ENCODE data around the gene FCSK. TPM values are rescaled to one million over a fixed set of nuclear protein-coding genes. Genes with fewer than 3 reads are reported as not detected.

The FCSK gene
- total RNA-seq, 2 experiments from 2014 or later, result 24.3 to 26.0 TPM

- Mint-ChIP-seq H3K4me3 (no peak overlapping the region), H3K36me3 (no peaks in the 10 kb centered on the region), H3K27ac (no peak overlapping the region), H3K4me1 (no peaks in the 10 kb centered on the region), H3K9me3 (no peaks in the 10 kb centered on the region), H3K27me3 (no peaks in the 10 kb centered on the region)
- POLR2A ChIA-PET, result interaction anchor here (0.6 to 1.0 kb wide), 2 partner anchors 15 to 90 kb away, joined by 3 read pairs; no protein-coding TSS in a partner anchor
- ATAC-seq (ENCODE audit: low read depth) (no peak), DNase-seq (no peak)
These were observed 15.9 kb downstream of the FCSK start for GRCh38 chr16:70470141-70470926.

- Mint-ChIP-seq H3K4me3 (no peak overlapping the region), H3K27ac (no peak overlapping the region), H3K4me1 (no peaks in the 10 kb centered on the region), H3K36me3 (no peaks in the 10 kb centered on the region), H3K27me3 (no peaks in the 10 kb centered on the region), H3K9me3 (no peaks in the 10 kb centered on the region)
- DNase-seq, result no peak
- POLR2A ChIA-PET, result no interaction called here
- no peak for ATAC-seq (ENCODE audit: low read depth)
These were observed 16.5 kb downstream of the FCSK start for GRCh38 chr16:70470927-70471341.

- Mint-ChIP-seq H3K27ac (no peak overlapping the region), H3K9me3 (no peaks in the 10 kb centered on the region), H3K4me1 (peaks cover 9% of the 10 kb centered on the region), H3K4me3 (no peak overlapping the region), H3K36me3 (no peaks in the 10 kb centered on the region), H3K27me3 (no peaks in the 10 kb centered on the region)
- no peak for DNase-seq
- POLR2A ChIA-PET, result interaction anchor here (1.1 kb wide), 1 partner anchor 92 kb away, joined by 3 read pairs; no protein-coding TSS in a partner anchor
- ATAC-seq (ENCODE audit: low read depth), result no peak
These were observed 18.5 kb downstream of the FCSK start for GRCh38 chr16:70472786-70473433.

- DNase-seq (no peak), ATAC-seq (ENCODE audit: low read depth) (no peak)
- H3K27me3 Mint-ChIP-seq, result no peaks in the 10 kb centered on the region
- H3K27ac Mint-ChIP-seq, result no peak overlapping the region
- POLR2A ChIA-PET, result no interaction called here
- H3K4me1 Mint-ChIP-seq, result peaks cover 11% of the 10 kb centered on the region
- H3K9me3 Mint-ChIP-seq, result no peaks in the 10 kb centered on the region
- H3K36me3 Mint-ChIP-seq, result no peaks in the 10 kb centered on the region
- no peak overlapping the region for H3K4me3 Mint-ChIP-seq
These were observed 19.3 kb downstream of the FCSK start for GRCh38 chr16:70473446-70474319.

GRCh38 chr16:70474320-70475053 lies 20.1 kb downstream of the FCSK start:
- Mint-ChIP-seq H3K9me3 (no peaks in the 10 kb centered on the region), H3K27me3 (no peaks in the 10 kb centered on the region), H3K36me3 (no peaks in the 10 kb centered on the region), H3K4me3 (no peak overlapping the region), H3K4me1 (peaks cover 14% of the 10 kb centered on the region), H3K27ac (no peak overlapping the region)
- ATAC-seq (ENCODE audit: low read depth) (no peak), DNase-seq (no peak)
- POLR2A ChIA-PET, result no interaction called here

GRCh38 chr16:70475054-70475871 lies 20.9 kb downstream of the FCSK start:
- Mint-ChIP-seq H3K9me3 (no peaks in the 10 kb centered on the region), H3K27ac (no peak overlapping the region), H3K36me3 (no peaks in the 10 kb centered on the region), H3K27me3 (no peaks in the 10 kb centered on the region), H3K4me1 (peaks cover 14% of the 10 kb centered on the region), H3K4me3 (no peak overlapping the region)
- DNase-seq, result no peak
- POLR2A ChIA-PET, result no interaction called here
- no peak for ATAC-seq (ENCODE audit: low read depth)

- POLR2A ChIA-PET, result interaction anchor here (0.8 kb wide), 1 partner anchor 10 kb away, joined by 3 read pairs; no protein-coding TSS in a partner anchor
- H3K4me3 Mint-ChIP-seq, result no peak overlapping the region
These were observed 22.1 kb downstream of the FCSK start for GRCh38 chr16:70476272-70477020.

GRCh38 chr16:70478169-70478568 lies 23.8 kb downstream of the FCSK start:
- Mint-ChIP-seq H3K4me1 (peaks cover 14% of the 10 kb centered on the region), H3K4me3 (no peak overlapping the region), H3K9me3 (no peaks in the 10 kb centered on the region), H3K27ac (peak overlapping the region; percentile 76), H3K36me3 (peaks cover under 1% of the 10 kb centered on the region), H3K27me3 (no peaks in the 10 kb centered on the region)
- DNase-seq (no peak), ATAC-seq (ENCODE audit: low read depth) (no peak)
- POLR2A ChIA-PET, result interaction anchor here (0.8 to 1.1 kb wide), 2 partner anchors 97 to 99 kb away, joined by 3 read pairs; no protein-coding TSS in a partner anchor

More at GRCh38 chr16:70476272-70477020, 22.1 kb downstream of the FCSK start:
- H3K27me3 Mint-ChIP-seq, result no peaks in the 10 kb centered on the region
- H3K27ac Mint-ChIP-seq, result peak overlapping the region; percentile 79
- peaks cover 14% of the 10 kb centered on the region for H3K4me1 Mint-ChIP-seq
- H3K9me3 Mint-ChIP-seq, result no peaks in the 10 kb centered on the region
- DNase-seq (no peak), ATAC-seq (ENCODE audit: low read depth) (peak; percentile 81)
- H3K36me3 Mint-ChIP-seq, result no peaks in the 10 kb centered on the region

GRCh38 chr16:70478912-70479341 lies 24.5 kb downstream of the FCSK start:
- DNase-seq (no peak), ATAC-seq (ENCODE audit: low read depth) (no peak)
- H3K27me3 Mint-ChIP-seq, result no peaks in the 10 kb centered on the region
- H3K9me3 Mint-ChIP-seq, result no peaks in the 10 kb centered on the region
- peak overlapping the region; percentile 51 for H3K27ac Mint-ChIP-seq
- POLR2A ChIA-PET, result interaction anchor here (1.1 kb wide), 1 partner anchor 99 kb away, joined by 3 read pairs; no protein-coding TSS in a partner anchor
- H3K4me3 Mint-ChIP-seq, result no peak overlapping the region
- peaks cover 14% of the 10 kb centered on the region for H3K4me1 Mint-ChIP-seq
- H3K36me3 Mint-ChIP-seq, result peaks cover 2% of the 10 kb centered on the region

- H3K36me3 Mint-ChIP-seq, result peaks cover 3% of the 10 kb centered on the region
- POLR2A ChIA-PET, result interaction anchor here (0.7 to 1.3 kb wide), 2 partner anchors 11 to 182 kb away, joined by 3 read pairs; partner anchors contain the start of gene DDX19B
- no peak for ATAC-seq (ENCODE audit: low read depth)
- H3K4me1 Mint-ChIP-seq, result peaks cover 14% of the 10 kb centered on the region
- H3K27ac Mint-ChIP-seq, result no peak overlapping the region
- DNase-seq, result no peak
- no peaks in the 10 kb centered on the region for H3K9me3 Mint-ChIP-seq
- no peaks in the 10 kb centered on the region for H3K27me3 Mint-ChIP-seq
- no peak overlapping the region for H3K4me3 Mint-ChIP-seq
These were observed 26.0 kb downstream of the FCSK start for GRCh38 chr16:70480127-70481105.
